Adrenal gland (tissue), 12 donors: ENCODE data around the gene LMF1. TPM values are rescaled to one million over a fixed set of nuclear protein-coding genes. Genes with fewer than 3 reads are reported as not detected.

Experiments
- DNase-seq, 7 donors: peaks; one replicate each; pipeline ENCODE4 v3.0.0-alpha.2; 2019 to 2020
- H3K27ac ChIP-seq, 5 donors: fragments of 200-600 bp; sonication (generic) in 4 of 5; 1 replicate in 3 of 5; 2 replicates in 2 of 5; pipeline versions ENCODE4 v1.5.1 to v1.8.0; 2016 to 2020; ENCODE audit warnings: mild to moderate bottlenecking in 1 of 5
- H3K27me3 ChIP-seq: fragments of 200-600 bp; 2 replicates; pipeline ENCODE4 v1.8.0; 2021
- H3K36me3 ChIP-seq, 2 donors: fragments of 200-600 bp; replicated peaks in 1 of 2; 1 replicate in 1 of 2; 2 replicates in 1 of 2; pipeline versions ENCODE4 v1.5.1 to v1.8.0; 2018 to 2022
- H3K4me1 ChIP-seq, 2 donors: fragments of 200-600 bp; replicated peaks in 1 of 2; 1 replicate in 1 of 2; 2 replicates in 1 of 2; pipeline versions ENCODE4 v1.5.1 to v1.8.0; 2018 to 2021
- H3K4me3 ChIP-seq, 4 donors: fragments of 200-600 bp; sonication (generic) in 3 of 4; one replicate each; pipeline ENCODE4 v1.5.1; 2016 to 2018
- H3K9me3 ChIP-seq, 3 donors: fragments of 200-600 bp; sonication (generic) in 1 of 3; replicated peaks in 1 of 3; 1 replicate in 2 of 3; 2 replicates in 1 of 3; pipeline versions ENCODE4 v1.5.1 to v1.8.0; 2016 to 2021
- CTCF ChIP-seq, 6 experiments: fragments of 450-650 bp in 4 of 6; fragments of 200-600 bp in 2 of 6; sonication (generic) in 1 of 6; IDR thresholded peaks; 1 replicate in 5 of 6; 2 replicates in 1 of 6; pipeline versions ENCODE4 v1.5.1 to v1.8.0; 2016 to 2021; ENCODE audit warnings: antibody characterized with exemption in 6 of 6, mild to moderate bottlenecking in 2 of 6, moderate library complexity in 1 of 6
- POLR2A ChIP-seq, 2 donors: fragments of 450-650 bp; IDR thresholded peaks; one replicate each; pipeline ENCODE4 v1.6.1; 2017; ENCODE audit warnings: antibody characterized with exemption in 2 of 2, mild to moderate bottlenecking in 2 of 2, moderate library complexity in 1 of 2
- WGBS, 4 donors: extraction: QIAGEN DNeasy Blood & Tissue Kit in 2 of 4; methylation state at CpG; one replicate each; pipeline versions ENCODE4 v1.1.5 to v1.1.7; 2013 to 2017; 5-methylcytosine and 5-hydroxymethylcytosine counted together
- intact Hi-C, 2 donors: fragments of 100-400 bp; cut with DNase I; formaldehyde crosslinking; loops; one replicate each; pipeline versions ENCODE4 v1.14.1 to v1.15.0; 2022 to 2023
- polyA plus RNA-seq, 3 donors: library from polyadenylated mRNA; stranded (reverse); fragments of 200-250 nt in 2 of 3; fragments of 350-450 nt in 1 of 3; fragmentation: Illumina TruSeq in 1 of 3; extraction: RNeasy Lipid Tissue Mini Kit (QIAGEN cat#74804) in 1 of 3; gene quantifications; one replicate each; pipeline ENCODE4 v1.2.3, GENCODE V29; 2013 to 2014
- total RNA-seq, 9 donors: library from RNA; depleted of rRNA in 4 of 9; stranded (reverse); fragments of >200 nt in 4 of 9; fragments of 120-200 nt in 1 of 9; fragmentation: NEBNext Ultra II Directional in 1 of 9; extraction: Animal tissue kit (Norgen Biotek cat#: 25700) in 1 of 9; gene quantifications; one replicate each; pipeline versions ENCODE4 v1.1.0 to v1.2.4, GENCODE V29; 2013 to 2023
- donor health status: healthy with polysubstance abuse.
- donor health status: Bipolar disorder and iron deficiency.
- donor health status: DM: yes; HTN: yes; CAD: no.
- donor health status: DM: no; HTN: no; CAD: no.
- donor health status: DM: no; HTN: no; CAD: no.
- donor health status: DM: yes; HTN: yes; CAD: no.

The LMF1 gene
- total and polyA plus RNA-seq, 12 donors = 10.5 to 101 (median 36.3) TPM

GRCh38 chr16:805474-805873 lies 165.3 kb downstream of the LMF1 start:
- Histone ChIP-seq H3K9me3 (no peaks in the 10 kb centered on the region), H3K36me3 (no peaks in the 10 kb centered on the region), H3K27ac (no peak overlapping the region), H3K27me3 (peaks cover 20% of the 10 kb centered on the region), H3K4me3 (no peak overlapping the region), H3K4me1 (peaks cover 0 to 9% of the 10 kb centered on the region in 2 donors)
- DNase-seq = no peak
- no peak for TF ChIP-seq CTCF (IDR thresholded peaks at IDR 0.05)
- no peak for TF ChIP-seq POLR2A (IDR thresholded peaks at IDR 0.05)
- intact Hi-C loops = no loop called here
- WGBS, 4 donors = 83 to 95% (median 84%) methylated on average over 7 to 17 of the region's 17 CpGs

GRCh38 chr16:804193-805048 lies 166.4 kb downstream of the LMF1 start:
- intact Hi-C loops = no loop called here
- Histone ChIP-seq H3K4me1 (peaks cover 0 to 9% of the 10 kb centered on the region in 2 donors), H3K9me3 (no peaks in the 10 kb centered on the region), H3K4me3 (no peak overlapping the region), H3K27ac (no peak overlapping the region), H3K27me3 (peaks cover 30% of the 10 kb centered on the region), H3K36me3 (no peaks in the 10 kb centered on the region)
- TF ChIP-seq CTCF (IDR thresholded peaks at IDR 0.05) = no peak
- TF ChIP-seq POLR2A (IDR thresholded peaks at IDR 0.05) = no peak
- 41 to 53% (median 48%) methylated on average over 24 to 33 of the region's 33 CpGs for WGBS, 4 donors
- DNase-seq = no peak

GRCh38 chr16:803754-804080 lies 167.1 kb downstream of the LMF1 start:
- no peak for DNase-seq
- no peak overlapping the region for H3K27ac ChIP-seq
- no peaks in the 10 kb centered on the region for H3K36me3 ChIP-seq
- no peaks in the 10 kb centered on the region for H3K9me3 ChIP-seq
- H3K4me3 ChIP-seq = no peak overlapping the region
- H3K4me1 ChIP-seq = peaks cover 0 to 9% of the 10 kb centered on the region in 2 donors
- intact Hi-C loops = no loop called here
- TF ChIP-seq POLR2A (IDR thresholded peaks at IDR 0.05) = no peak
- no peak for TF ChIP-seq CTCF (IDR thresholded peaks at IDR 0.05)
- H3K27me3 ChIP-seq = peaks cover 36% of the 10 kb centered on the region
- WGBS, 4 donors = 41 to 62% (median 57%) methylated on average over 8 of the region's 8 CpGs

Other genes with a start within 250 kb of the LMF1 start
- gene ANTKMT, start 249.8 kb downstream of the LMF1 start, total RNA-seq = 100 to 1,000 TPM in 1 of 9 donors, 10 to 100 TPM in 8; 36.8 to 127 (median 61.4) TPM
- gene ANTKMT, start 249.8 kb downstream of the LMF1 start, polyA plus RNA-seq = 100 to 1,000 TPM in 2 of 3 donors, under 1 TPM in 1; 0.48 to 124 (median 104) TPM
- gene CCDC78, start 244.5 kb downstream of the LMF1 start, total RNA-seq = 1 to 10 TPM in 2 of 9 donors, under 1 TPM in 5, not detected in 2; 0.17 to 1.9 (median 0.84) TPM
- 10 to 100 TPM in 1 of 3 donors, 1 to 10 TPM in 1, under 1 TPM in 1; 0.64 to 49.9 (median 7.7) TPM for gene CCDC78, start 244.5 kb downstream of the LMF1 start, polyA plus RNA-seq
- 10 to 100 TPM in 1 of 9 donors, 1 to 10 TPM in 7, not detected in 1; 1.1 to 10.6 (median 5.3) TPM for gene HAGHL, start 243.9 kb downstream of the LMF1 start, total RNA-seq
- 10 to 100 TPM in 2 of 3 donors, under 1 TPM in 1; 0.35 to 63.5 (median 11.0) TPM for gene HAGHL, start 243.9 kb downstream of the LMF1 start, polyA plus RNA-seq
- 10 to 100 TPM; 17.8 to 42.1 (median 26.8) TPM for gene CIAO3, start 230.0 kb downstream of the LMF1 start, total RNA-seq
- gene CIAO3, start 230.0 kb downstream of the LMF1 start, polyA plus RNA-seq = 10 to 100 TPM in 2 of 3 donors, 1 to 10 TPM in 1; 8.9 to 99.4 (median 38.2) TPM
- gene MSLN, start 210.2 kb downstream of the LMF1 start, total RNA-seq = under 1 TPM in 3 of 9 donors, not detected in 6; 0.17 to 0.46 (median 0.43) TPM
- gene MSLN, start 210.2 kb downstream of the LMF1 start, polyA plus RNA-seq = under 1 TPM in 1 of 3 donors, not detected in 2; 0.13 TPM
- gene RPUSD1, start 182.6 kb downstream of the LMF1 start, total RNA-seq = 10 to 100 TPM; 12.4 to 30.0 (median 18.6) TPM
- 10 to 100 TPM in 2 of 3 donors, 1 to 10 TPM in 1; 1.1 to 40.1 (median 23.3) TPM for gene RPUSD1, start 182.6 kb downstream of the LMF1 start, polyA plus RNA-seq
- 10 to 100 TPM in 4 of 9 donors, 1 to 10 TPM in 5; 1.7 to 25.7 (median 10.0) TPM for gene CHTF18, start 182.4 kb downstream of the LMF1 start, total RNA-seq
- gene CHTF18, start 182.4 kb downstream of the LMF1 start, polyA plus RNA-seq = 10 to 100 TPM in 2 of 3 donors, under 1 TPM in 1; 0.29 to 69.8 (median 60.8) TPM
- not detected for gene GNG13, start 170.2 kb downstream of the LMF1 start, total RNA-seq
- not detected for gene GNG13, start 170.2 kb downstream of the LMF1 start, polyA plus RNA-seq
- 1 to 10 TPM in 2 of 9 donors, under 1 TPM in 7; 0.09 to 1.5 (median 0.66) TPM for gene SOX8, start 10.8 kb upstream of the LMF1 start, total RNA-seq
- 1 to 10 TPM in 2 of 3 donors, under 1 TPM in 1; 0.04 to 2.1 (median 1.6) TPM for gene SOX8, start 10.8 kb upstream of the LMF1 start, polyA plus RNA-seq
- gene SSTR5, start 101.8 kb upstream of the LMF1 start, total RNA-seq = 10 to 100 TPM in 1 of 9 donors, 1 to 10 TPM in 6, under 1 TPM in 1, not detected in 1; 0.79 to 14.4 (median 3.0) TPM
- under 1 TPM in 2 of 3 donors, not detected in 1; 0.17 to 0.24 TPM for gene SSTR5, start 101.8 kb upstream of the LMF1 start, polyA plus RNA-seq
- gene C1QTNF8, start 125.3 kb upstream of the LMF1 start, total RNA-seq = under 1 TPM in 2 of 9 donors, not detected in 7; 0.14 to 0.19 TPM
- gene C1QTNF8, start 125.3 kb upstream of the LMF1 start, polyA plus RNA-seq = under 1 TPM in 2 of 3 donors, not detected in 1; 0.30 to 0.64 TPM
- 100 to 1,000 TPM in 1 of 9 donors, 10 to 100 TPM in 8; 14.0 to 121 (median 35.9) TPM for gene CACNA1H, start 182.1 kb upstream of the LMF1 start, total RNA-seq
- 10 to 100 TPM; 20.1 to 36.2 (median 21.7) TPM for gene CACNA1H, start 182.1 kb upstream of the LMF1 start, polyA plus RNA-seq